ENCODE data around the gene DDIT3.

DNA sequence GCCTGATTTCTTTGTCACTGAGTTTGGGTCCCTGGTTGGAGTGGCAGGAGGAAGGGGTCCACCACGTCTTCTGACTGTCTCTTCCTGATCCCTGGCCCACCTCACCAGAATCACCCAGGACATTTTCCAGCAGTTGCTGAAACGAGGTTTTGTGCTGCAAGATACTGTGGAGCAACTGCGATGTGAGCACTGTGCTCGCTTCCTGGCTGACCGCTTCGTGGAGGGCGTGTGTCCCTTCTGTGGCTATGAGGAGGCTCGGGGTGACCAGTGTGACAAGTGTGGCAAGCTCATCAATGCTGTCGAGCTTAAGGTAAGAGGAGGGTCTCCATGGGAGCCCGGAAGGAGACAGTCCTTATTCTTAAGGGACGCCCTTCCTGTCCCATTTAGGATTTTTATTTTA is 20.1 kb downstream of the DDIT3 start:
- TF ChIP-seq CTCF (IDR thresholded peaks at IDR 0.05) (no peak), MAX (CRISPR knock-in tag; IDR thresholded peaks at IDR 0.05) (no peak), ATF2 (CRISPR knock-in tag; IDR thresholded peaks at IDR 0.05; ENCODE audit: borderline replicate concordance, low read depth) (no peak), IRF2 (CRISPR knock-in tag; IDR thresholded peaks at IDR 0.05; ENCODE audit: borderline replicate concordance, low read depth) (no peak), ETV6 (CRISPR knock-in tag; IDR thresholded peaks at IDR 0.05) (no peak), OVOL2 (CRISPR knock-in tag; IDR thresholded peaks at IDR 0.05; ENCODE audit: borderline replicate concordance) (no peak), JUN (CRISPR knock-in tag; IDR thresholded peaks at IDR 0.05) (no peak), NR3C1 (CRISPR knock-in tag; conservative IDR thresholded peaks at IDR 0.05; ENCODE audit: low read depth) (no peak), MXD4 (CRISPR knock-in tag; IDR thresholded peaks at IDR 0.05; ENCODE audit: borderline replicate concordance) (no peak)
- TF ChIP-seq, protein P1, sequence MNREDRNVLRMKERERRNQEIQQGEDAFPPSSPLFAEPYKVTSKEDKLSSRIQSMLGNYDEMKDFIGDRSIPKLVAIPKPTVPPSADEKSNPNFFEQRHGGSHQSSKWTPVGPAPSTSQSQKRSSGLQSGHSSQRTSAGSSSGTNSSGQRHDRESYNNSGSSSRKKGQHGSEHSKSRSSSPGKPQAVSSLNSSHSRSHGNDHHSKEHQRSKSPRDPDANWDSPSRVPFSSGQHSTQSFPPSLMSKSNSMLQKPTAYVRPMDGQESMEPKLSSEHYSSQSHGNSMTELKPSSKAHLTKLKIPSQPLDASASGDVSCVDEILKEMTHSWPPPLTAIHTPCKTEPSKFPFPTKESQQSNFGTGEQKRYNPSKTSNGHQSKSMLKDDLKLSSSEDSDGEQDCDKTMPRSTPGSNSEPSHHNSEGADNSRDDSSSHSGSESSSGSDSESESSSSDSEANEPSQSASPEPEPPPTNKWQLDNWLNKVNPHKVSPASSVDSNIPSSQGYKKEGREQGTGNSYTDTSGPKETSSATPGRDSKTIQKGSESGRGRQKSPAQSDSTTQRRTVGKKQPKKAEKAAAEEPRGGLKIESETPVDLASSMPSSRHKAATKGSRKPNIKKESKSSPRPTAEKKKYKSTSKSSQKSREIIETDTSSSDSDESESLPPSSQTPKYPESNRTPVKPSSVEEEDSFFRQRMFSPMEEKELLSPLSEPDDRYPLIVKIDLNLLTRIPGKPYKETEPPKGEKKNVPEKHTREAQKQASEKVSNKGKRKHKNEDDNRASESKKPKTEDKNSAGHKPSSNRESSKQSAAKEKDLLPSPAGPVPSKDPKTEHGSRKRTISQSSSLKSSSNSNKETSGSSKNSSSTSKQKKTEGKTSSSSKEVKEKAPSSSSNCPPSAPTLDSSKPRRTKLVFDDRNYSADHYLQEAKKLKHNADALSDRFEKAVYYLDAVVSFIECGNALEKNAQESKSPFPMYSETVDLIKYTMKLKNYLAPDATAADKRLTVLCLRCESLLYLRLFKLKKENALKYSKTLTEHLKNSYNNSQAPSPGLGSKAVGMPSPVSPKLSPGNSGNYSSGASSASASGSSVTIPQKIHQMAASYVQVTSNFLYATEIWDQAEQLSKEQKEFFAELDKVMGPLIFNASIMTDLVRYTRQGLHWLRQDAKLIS (CRISPR knock-in tag; IDR thresholded peaks at IDR 0.05; ENCODE audit: borderline replicate concordance): no peak

Data from WTC11 (cell line).